GM19463 (cell line): Measurements from ENCODE around the gene APOBEC3B.
"Not testable (repeated sequence)": the region's sequence is repeated elsewhere in the genome, so short reads cannot be mapped to it uniquely, and the experiment has no call there.

Source experiments
- ATAC-seq: cut with Tn5 transposase; IDR thresholded peaks from one replicate; pipeline ENCODE4 v1.9.1; 2021; ENCODE audit warnings: mild to moderate bottlenecking, moderate library complexity; ENCODE audit not compliant: unreplicated experiment

Gene APOBEC3B

DNA sequence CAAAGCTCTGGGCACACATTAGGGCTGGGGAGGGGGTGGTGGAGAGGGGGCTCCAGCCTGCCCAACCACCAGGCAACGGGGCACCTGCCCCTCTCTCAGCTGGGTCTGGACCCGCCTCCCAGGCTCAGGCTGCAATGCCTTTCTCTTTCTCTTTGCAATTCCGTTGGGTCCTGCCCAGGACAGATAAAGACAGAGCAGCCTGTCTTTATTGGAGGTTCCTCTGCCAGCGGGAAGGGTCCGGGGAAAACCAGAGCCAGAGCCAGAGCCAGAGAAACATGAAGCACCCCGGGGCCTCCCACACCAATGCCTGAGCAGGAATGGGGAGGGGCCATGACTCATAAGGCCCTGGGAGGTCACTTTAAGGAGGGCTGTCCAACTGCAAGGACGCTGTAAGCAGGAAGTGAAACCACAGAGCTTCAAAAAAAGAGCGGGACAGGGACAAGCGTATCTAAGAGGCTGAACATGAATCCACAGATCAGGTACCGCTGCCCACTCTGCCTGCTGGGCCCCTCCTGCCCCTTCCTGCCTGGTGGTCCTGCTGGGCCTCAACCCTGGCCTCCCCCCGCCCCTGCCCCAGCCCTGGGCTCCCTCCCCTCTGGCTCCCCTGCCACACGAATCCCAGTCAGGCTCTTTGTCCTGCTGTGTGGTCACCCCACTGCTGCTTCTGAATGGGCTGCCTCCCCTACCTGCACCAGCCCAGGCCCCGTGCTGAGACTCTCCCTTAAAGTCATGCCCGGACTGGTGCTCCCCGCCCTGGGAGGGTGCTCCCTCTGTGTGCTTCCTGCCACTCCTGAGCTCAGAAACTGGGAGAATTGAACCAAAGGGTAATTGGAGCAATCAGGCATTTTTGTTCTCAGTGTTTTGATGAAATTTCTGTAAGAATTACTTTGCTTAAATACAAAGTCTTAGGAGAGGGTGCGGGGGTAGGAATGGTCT is at the start of gene APOBEC3B:
TSS of gene APOBEC3B (plus strand) at position 356 of the 936 bp plus-strand sequence. CDS start at position 463, 107 bp downstream.
- ATAC-seq: peak; percentile 54

DNA sequence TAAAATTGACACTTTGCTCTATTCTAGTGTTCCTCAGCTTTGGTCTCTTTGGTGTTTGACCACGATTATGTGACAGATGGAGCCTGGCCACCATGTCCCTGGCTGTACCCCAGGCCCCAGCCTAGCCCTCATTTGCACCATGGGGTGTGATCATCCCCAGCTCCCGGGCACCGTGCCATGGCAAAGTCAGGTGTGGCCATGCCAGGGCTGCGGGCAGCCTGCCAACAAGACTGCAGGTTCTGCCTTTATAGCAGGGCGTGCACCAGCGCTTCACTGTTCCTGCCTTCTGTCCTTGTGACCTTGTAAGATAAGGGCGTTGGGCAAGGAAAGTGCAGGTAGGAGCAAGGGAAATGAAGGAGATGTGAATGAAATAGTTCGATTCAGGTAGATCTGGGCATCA is 47.1 kb upstream of the APOBEC3B start:
- no peak for ATAC-seq

DNA sequence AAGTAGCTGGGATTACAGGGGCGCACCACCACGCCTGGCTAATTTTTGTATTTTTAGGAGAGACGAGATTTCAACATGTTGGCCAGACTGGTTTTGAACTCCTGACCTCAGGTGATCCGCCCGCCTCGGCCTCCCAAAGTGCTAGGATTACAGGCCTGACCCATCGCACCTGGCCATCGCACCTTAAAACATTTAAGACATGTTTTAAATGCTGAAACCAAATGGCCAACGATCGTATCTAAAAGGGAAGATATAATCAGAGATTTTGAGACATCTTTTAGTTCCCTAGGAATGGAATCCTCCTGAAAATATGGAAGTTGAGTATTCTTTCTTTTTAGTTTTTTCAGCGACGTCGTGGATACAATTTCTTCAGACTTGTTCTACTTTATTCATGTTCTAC is 46.5 kb upstream of the APOBEC3B start:
- ATAC-seq: no peak

DNA sequence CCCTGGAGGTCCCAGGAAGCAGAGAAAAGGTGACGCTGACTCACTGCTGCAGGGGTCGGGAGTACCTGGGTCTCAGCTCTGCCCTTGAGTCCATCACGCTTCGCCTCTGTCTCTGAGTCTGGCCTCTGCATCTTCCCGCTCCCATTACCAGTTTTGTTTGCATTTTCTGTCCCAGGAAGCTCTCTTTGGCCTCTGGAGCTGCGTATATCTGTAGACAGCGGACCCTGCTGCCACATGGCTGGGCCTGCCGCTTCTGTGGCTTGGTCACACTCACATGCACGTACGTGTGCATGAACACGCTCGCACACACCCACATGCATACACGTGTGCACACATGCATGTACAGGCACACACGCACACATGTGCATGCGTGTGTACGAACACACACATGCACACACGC is 45.6 kb upstream of the APOBEC3B start:
- no peak for ATAC-seq

DNA sequence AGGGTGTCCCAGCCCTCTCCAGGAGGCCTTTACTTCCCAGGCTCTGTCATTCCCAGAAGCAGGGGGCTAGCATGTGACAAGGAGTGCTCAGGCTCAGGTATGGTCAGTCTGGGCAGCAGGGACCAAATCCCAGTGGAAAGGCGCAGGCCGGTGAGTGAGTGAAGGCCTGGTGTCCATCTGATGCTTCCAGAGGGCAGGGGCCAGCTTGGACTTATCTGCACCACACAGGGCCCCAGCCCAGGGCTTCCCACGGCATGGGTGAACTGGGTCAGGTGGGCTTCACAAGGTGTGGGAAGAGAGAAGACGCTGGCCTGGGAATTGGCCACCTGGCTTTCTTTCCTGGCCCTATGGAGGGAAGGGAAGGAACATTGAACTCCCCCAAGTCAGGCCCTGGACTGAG is 45.1 kb upstream of the APOBEC3B start:
- no peak for ATAC-seq

DNA sequence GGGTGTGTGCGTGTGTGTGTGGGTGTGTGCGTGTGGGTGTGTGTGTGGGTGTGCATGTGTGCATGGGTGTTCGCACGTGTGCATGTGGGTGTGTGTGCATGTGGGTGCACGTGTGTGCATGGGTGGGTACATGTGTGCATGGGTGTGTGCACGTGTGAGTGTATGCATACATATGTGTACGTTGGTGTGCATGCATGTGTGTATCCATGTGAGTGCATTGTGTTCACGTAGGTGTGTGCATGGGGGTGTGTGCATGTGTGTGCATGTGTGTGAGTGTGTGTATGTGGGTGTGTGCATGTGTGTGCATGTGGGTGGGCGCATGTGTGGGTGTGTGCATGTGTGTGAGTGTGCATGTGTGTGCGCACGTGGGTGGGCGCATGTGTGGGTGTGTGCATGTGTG is 44.6 kb upstream of the APOBEC3B start:
- no peak for ATAC-seq

DNA sequence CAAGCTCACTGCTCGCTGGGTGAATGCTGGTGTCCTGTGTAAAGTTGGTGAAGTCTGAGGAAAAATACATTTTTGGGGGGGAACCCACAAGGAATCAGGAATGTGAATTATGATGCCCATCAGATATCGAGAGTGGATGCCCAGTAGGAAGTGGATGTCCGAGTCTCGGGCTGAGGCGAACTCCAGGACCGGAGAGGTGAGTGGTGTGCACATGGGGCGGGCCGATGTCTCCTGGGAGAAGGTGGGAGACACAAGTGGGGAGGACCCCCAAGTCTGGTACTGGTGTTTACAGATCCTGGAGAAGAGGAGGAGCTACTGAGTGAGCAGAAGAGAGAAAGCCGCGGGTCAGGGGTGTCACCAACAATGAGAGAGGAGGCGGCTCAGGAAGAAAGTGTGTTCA is 43.9 kb upstream of the APOBEC3B start:
- no peak for ATAC-seq

DNA sequence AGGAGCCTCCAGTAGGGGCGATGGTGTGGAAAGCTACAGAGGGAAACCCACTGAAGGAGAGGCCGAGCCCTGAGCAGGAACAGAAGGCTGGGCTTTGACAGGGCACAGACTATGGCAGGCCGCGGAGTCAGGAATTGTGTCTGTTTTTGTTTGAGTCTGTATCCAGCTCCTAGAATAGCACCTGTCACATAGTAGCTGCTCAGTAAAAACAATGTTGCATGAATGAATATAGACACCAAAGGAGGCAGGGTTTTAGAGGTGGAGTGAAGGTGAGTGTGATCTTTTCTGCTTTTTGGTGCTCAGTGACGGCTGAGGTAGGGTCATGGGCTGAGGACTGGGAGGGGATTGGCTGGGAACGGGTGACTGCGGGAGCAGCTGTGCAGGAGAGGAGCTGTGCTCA is 43.2 kb upstream of the APOBEC3B start:
- no peak for ATAC-seq

DNA sequence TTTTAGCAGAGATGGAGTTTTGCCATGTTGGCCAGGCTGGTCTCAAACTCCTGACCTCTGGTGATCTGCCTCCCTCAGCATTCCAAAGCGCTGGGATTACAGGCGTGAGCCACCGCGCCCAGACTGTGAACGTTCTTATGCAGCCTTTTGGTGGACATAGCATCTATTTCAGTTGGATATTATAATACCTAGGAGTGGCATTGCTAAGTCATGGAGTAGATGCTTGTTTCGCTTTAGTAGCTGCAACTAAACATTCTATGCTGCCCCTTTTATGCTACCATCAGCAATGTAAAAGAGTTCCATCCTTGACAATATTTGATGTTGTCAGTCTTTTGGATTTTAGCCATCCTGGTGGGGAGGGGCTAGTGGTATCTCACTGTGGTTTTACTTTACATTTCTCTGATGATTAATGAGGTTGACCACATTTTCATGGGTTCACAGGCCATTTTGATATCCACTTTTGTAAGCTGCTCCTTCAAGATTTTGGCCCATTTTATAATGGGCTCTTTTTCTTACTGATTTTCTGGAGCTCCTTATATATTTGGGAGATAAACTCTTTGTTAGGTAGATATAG is 41.2 kb upstream of the APOBEC3B start:
- ATAC-seq: no peak

DNA sequence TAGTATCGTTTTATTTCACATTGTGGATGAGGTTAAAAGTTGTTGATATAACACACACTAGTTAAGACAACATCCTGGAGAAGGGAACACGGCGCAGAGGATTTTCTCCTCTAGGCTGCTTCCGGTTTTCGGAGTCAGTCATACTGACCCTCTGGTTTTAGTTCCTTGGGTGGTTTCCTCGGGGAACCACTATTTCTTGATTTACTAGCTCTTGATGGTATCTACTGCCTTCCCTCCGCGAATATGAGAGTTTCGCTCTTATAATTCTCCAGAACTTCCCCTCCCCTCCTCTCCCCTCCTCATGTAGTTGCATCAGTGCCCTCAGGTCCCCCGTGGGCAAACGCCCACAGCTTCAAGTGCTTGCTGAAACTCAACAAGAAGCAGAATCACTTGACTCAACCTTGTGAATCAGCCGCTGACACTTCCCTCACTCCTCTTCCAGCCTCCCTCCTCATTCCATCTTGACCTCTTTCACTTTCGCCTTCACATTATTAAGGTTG is 40.6 kb upstream of the APOBEC3B start:
- ATAC-seq: peak; percentile 80

DNA sequence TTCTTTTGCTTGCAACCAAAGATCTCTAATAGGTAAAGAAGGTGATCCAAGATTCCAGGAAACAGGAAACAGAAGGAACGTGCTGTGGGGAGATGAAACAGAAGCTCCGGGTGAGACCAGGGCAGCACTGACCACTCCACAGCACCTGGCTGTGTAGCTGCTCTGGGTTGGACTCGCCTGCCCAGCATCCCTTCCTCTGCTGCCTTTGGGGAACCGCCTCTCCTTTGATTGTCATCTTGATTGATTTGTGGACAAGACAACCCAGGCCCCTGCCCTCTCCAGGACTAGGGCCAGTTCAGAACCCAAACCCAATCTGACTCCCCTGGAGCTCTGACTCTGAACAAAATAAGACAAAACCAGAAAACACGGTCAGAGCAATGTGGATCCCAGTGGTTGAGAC is 39.4 kb upstream of the APOBEC3B start:
- no peak for ATAC-seq

DNA sequence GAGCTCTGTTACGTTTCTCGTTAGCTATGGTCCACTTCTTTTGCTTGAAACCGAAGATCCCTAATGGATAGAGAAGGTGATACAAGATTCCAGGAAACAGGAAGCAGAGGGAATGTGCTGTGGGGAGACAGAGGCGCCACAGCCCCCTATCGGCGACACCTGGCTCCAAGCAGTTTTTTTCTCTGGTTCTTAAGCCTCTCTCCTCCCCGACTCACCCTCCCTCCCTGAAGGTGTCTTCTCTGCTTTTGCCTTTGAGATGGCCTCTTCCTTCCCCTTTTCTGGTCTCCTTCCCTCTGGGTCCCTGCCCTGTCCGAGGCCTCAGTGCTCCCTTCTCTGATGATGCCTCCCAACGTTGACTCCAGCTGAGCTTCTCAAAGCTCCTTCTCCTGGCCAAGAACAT is 38.9 kb upstream of the APOBEC3B start:
- no peak for ATAC-seq

DNA sequence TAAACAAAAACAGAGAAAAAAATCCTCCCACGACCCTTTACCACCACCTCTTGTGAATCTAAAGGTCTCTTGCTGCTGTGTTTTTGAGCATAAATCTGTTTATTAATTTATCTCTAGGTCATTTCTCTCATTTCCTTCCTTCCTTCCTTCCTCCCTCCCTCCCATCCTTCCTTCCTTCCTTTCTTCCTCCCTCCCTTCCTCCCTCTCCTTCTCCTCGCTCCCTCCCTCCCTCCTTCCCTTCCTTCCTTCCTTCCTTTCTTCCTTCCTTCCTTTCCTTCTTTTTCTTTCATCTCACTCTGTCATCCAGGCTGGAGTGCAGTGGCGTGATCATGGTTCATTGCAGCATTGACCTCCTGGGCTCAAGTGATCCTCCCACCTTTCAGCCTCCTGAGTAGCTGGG is 38.3 kb upstream of the APOBEC3B start:
- ATAC-seq: no peak

DNA sequence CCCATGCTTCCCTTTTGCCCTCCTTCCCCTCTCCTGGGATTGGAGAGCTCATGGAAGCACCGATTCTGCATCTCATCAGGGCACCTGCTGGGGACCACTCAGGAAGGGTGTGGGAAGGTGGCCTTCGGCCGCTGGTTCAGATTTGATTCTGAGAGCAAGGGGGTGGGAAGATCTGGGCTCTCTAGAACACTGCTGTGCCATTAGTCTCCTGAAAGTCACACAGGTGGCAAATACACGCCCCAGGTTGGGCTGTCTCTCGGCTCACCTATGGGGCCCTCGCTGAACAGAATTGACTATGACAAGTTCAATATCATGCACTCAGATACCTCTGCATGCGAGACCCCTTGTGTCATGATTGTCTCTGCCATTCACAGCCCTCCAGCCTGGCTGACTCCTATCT is 37.5 kb upstream of the APOBEC3B start:
- no peak for ATAC-seq

DNA sequence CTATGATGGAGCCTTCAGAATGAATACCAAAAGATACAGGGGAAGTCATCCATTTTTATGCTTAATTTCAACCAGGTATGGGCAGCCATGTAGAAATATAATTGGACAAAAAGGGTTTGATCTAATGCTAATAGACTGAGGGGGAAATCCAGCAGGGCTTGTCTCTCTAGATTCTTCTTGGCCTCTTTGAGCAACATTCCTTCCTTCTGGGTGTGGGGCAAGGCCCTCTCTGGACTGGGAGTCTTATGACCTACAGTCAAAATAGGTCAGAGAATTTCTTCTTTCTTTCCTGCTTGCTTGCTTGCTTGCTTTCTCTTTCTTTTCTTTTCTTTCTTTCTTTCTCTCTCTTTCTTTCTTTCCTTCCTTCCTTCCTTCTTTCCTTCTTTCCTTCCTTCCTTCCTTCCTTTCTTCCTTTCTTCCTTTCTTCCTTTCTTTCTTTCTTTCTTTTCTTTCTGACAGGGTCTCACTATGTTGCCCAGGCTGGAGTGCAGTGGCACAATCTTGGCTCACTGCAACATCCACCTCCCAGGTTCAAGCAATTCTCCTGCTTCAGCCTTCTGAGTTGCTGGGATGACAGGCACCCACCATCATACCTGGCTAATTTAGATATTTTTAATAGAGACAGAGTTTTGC is 36.3 kb upstream of the APOBEC3B start:
- not testable (repeated sequence) for ATAC-seq

DNA sequence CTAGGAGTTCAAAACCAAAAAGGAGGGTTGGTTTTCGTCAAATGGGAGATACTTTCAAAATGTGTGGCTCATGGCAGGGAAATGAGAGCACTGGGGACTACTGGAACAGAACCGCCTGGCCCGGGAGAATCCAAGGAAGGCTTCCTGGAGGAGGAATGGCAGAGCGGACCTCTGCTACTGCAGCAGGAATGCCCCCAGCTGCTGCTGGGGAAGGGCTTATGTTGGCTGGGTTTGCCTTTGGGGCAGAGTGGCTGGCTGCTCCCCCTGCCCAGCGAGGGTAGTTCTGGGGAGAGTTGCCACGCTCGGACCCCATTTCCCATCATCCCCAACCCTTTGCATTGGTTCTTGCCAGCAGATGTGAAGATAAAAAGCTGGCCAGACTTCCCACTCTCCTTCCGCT is 35.4 kb upstream of the APOBEC3B start:
- ATAC-seq: no peak

DNA sequence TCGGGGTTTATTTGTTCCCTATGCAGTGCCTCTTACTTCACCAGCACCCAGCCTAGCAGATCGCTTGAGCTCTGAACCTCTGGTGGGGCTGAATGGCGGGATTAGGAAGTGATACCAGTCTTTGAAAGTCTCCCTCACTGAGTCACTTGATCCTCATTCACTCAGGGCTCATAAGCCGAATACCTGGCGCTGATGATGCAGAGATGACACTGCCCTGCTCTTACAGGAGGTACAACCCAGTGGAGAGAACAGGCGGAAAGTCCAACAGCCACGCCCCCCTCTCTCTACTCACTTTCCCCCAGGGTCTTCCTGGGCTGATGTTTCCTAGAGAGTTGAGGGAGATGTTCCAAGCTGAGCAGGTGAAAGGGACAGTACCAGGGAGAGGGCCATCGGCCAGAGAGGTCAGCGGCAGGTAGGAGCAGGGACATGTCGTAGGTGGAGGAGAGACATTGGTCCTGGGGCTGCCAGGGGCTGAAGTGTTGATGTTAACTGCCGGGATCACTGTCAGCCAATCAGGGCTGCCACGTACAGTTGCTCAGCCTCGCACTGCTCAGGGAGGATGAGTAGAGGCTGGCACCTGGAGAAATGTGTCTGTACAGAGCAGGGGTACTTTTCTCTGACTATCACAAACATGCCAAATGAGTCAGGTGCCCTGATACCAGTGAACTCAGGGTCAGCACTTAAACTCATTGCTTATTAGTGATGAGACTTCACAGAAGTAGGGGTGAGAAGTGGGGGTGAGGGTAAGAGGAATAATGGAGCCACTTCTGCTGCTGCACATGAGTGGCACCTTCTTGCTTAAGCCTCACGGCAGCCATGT is 34.6 kb upstream of the APOBEC3B start:
- no peak for ATAC-seq

DNA sequence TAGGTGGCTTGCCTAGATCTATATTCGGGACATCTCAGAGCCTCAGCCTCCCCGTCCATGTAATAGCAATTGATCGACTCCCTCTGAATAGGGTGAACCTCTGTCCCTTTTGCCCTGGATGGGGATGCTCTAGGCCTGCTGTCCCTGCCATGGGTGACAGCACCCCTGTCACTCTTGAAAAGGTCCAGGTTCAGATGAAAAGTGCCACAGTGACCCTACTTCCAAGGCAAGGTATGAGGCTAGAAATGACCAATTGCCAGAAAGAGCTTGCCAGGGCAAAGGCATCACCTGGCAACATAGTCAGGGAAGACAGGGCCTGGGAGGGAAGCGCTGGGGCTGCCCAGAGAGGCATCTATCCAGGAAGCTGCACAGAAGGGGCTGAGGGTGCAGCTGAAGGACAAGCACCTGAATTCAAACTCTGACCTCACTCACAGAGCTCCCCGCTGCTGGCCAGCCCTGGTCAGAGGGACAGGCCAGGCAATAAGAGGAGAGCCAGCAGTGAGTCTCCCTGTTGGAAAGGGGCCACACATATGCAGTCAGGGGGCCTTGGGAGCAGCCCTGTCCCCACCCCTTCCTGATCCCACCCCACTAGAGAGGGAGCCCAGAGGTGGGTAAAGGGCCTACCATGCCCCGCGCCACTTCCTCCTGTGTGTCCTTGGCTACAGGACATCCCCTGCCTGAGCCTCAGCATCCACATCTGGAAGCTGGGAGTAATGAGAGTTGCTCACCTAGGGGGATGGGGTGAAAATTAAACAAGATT is 33.8 kb upstream of the APOBEC3B start:
- ATAC-seq: no peak

DNA sequence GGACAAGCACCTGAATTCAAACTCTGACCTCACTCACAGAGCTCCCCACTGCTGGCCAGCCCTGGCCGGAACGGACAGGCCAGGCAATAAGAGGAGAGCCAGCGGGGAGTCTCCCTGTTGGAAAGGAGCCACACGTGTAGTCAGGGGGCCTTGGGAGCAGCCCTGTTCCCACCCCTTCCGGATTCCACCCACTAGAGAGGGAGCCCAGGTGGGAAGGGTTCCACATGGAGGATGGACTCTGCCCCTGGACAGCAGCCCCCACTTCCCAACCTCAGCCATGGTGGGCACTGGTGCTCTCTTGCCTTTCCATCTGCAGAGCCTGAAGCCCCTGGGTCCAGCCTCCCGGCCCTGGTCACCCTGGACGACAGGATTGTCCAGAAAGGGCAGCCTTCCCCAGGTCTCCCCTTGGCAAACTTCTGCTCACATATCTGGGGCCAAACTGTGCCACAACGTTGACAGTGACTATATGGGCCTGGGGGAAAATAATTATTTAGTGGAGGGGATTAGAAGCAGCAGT is 32.2 kb upstream of the APOBEC3B start:
- no peak for ATAC-seq
